Thyroid gland (tissue), 4 donors: ENCODE measurements around the gene TBC1D4. TPM values are rescaled to one million over a fixed set of nuclear protein-coding genes. Genes with fewer than 3 reads are reported as not detected.

Source experiments
- DNase-seq, 2 donors: peaks; one replicate each; pipeline ENCODE4 v3.0.0-alpha.2; 2019
- H3K27ac ChIP-seq, 3 donors: fragments of 200-600 bp; sonication (generic); 1 replicate in 2 of 3; 2 replicates in 1 of 3; pipeline ENCODE4 v1.5.1; 2016 to 2019; ENCODE audit warnings: mild to moderate bottlenecking in 1 of 3, moderate library complexity in 1 of 3
- H3K27me3 ChIP-seq: fragments of 200-600 bp; sonication (generic); one replicate; pipeline ENCODE4 v1.5.1; 2019
- H3K36me3 ChIP-seq, 2 donors: fragments of 200-600 bp; sonication (generic); one replicate each; pipeline ENCODE4 v1.5.1; 2016 to 2019
- H3K4me1 ChIP-seq, 2 donors: fragments of 200-600 bp; sonication (generic); one replicate each; pipeline ENCODE4 v1.5.1; 2017 to 2019
- H3K4me3 ChIP-seq, 3 donors: fragments of 200-600 bp; sonication (generic); replicated peaks in 1 of 3; 1 replicate in 2 of 3; 2 replicates in 1 of 3; pipeline ENCODE4 v1.5.1; 2016; ENCODE audit warnings: mild to moderate bottlenecking in 1 of 3
- H3K9me3 ChIP-seq: fragments of 200-600 bp; sonication (generic); one replicate; pipeline ENCODE4 v1.5.1; 2017
- CTCF ChIP-seq, 6 experiments: fragments of 200-600 bp in 3 of 6; fragments of 450-650 bp in 3 of 6; sonication (generic) in 3 of 6; IDR thresholded peaks; one replicate each; pipeline ENCODE4 v1.5.1; 2016 to 2019; ENCODE audit warnings: antibody characterized with exemption in 6 of 6, mild to moderate bottlenecking in 2 of 6, inconsistent platforms in 1 of 6, moderate library complexity in 1 of 6
- POLR2A ChIP-seq, 2 donors: fragments of 450-650 bp; IDR thresholded peaks; one replicate each; pipeline ENCODE4 v1.6.1; 2017; ENCODE audit warnings: antibody characterized with exemption in 2 of 2, mild to moderate bottlenecking in 2 of 2, moderate library complexity in 1 of 2
- WGBS, 2 donors: methylation state at CpG; one replicate each; pipeline ENCODE4 v1.1.5; 2017; 5-methylcytosine and 5-hydroxymethylcytosine counted together
- intact Hi-C: fragments of 100-400 bp; cut with DNase I; formaldehyde crosslinking; loops from one replicate; pipeline ENCODE4 v1.15.1; 2023
- total RNA-seq, 4 donors: library from RNA; depleted of rRNA; stranded (reverse); fragments of >200 nt; gene quantifications; one replicate each; pipeline ENCODE4 v1.2.3, GENCODE V29; 2016

The TBC1D4 gene
- total RNA-seq, 4 donors from 2014 or later = 42.5 to 72.6 (median 70.6) TPM

GRCh38 chr13:75264611-75265010 lies 217.4 kb downstream of the TBC1D4 start:
- TF ChIP-seq CTCF (IDR thresholded peaks at IDR 0.05) (no peak), POLR2A (IDR thresholded peaks at IDR 0.05) (no peak)
- Histone ChIP-seq H3K9me3 (no peaks in the 10 kb centered on the region), H3K36me3 (no peaks in the 10 kb centered on the region), H3K27me3 (no peaks in the 10 kb centered on the region), H3K4me1 (no peaks in the 10 kb centered on the region), H3K27ac (no peak overlapping the region), H3K4me3 (no peak overlapping the region)
- intact Hi-C loops = no loop called here
- DNase-seq = no peak
- WGBS, 2 donors = 92 to 97% methylated on average over 2 of the region's 2 CpGs

- Histone ChIP-seq H3K4me1 (no peaks in the 10 kb centered on the region), H3K27me3 (no peaks in the 10 kb centered on the region), H3K36me3 (no peaks in the 10 kb centered on the region), H3K9me3 (no peaks in the 10 kb centered on the region), H3K27ac (no peak overlapping the region), H3K4me3 (no peak overlapping the region)
- intact Hi-C loops = no loop called here
- TF ChIP-seq POLR2A (IDR thresholded peaks at IDR 0.05) (no peak), CTCF (IDR thresholded peaks at IDR 0.05) (no peak)
- 72 to 75% methylated on average over 1 of the region's 1 CpG for WGBS, 2 donors
- DNase-seq = no peak
Measured at GRCh38 chr13:75263741-75264407, 218.1 kb downstream of the TBC1D4 start.

GRCh38 chr13:75258159-75258782 lies 223.7 kb downstream of the TBC1D4 start:
- H3K36me3 ChIP-seq = no peaks in the 10 kb centered on the region
- intact Hi-C loops = no loop called here
- WGBS, 2 donors = 71 to 72% methylated on average over 3 of the region's 3 CpGs
- H3K4me3 ChIP-seq = no peak overlapping the region
- TF ChIP-seq CTCF (IDR thresholded peaks at IDR 0.05) = peak in 5 of 6 experiments; percentile 41 to 75 (median 70)
- TF ChIP-seq POLR2A (IDR thresholded peaks at IDR 0.05) = no peak
- H3K9me3 ChIP-seq = no peaks in the 10 kb centered on the region
- no peak overlapping the region for H3K27ac ChIP-seq
- no peaks in the 10 kb centered on the region for H3K27me3 ChIP-seq
- no peaks in the 10 kb centered on the region for H3K4me1 ChIP-seq
- DNase-seq = no peak

- H3K4me3 ChIP-seq = no peak overlapping the region
- no peak for TF ChIP-seq POLR2A (IDR thresholded peaks at IDR 0.05)
- no peak for TF ChIP-seq CTCF (IDR thresholded peaks at IDR 0.05)
- H3K4me1 ChIP-seq = no peaks in the 10 kb centered on the region
- WGBS, 2 donors = 90 to 93% methylated on average over 3 of the region's 3 CpGs
- no peaks in the 10 kb centered on the region for H3K9me3 ChIP-seq
- H3K27ac ChIP-seq = no peak overlapping the region
- no peaks in the 10 kb centered on the region for H3K36me3 ChIP-seq
- intact Hi-C loops = no loop called here
- H3K27me3 ChIP-seq = no peaks in the 10 kb centered on the region
- no peak for DNase-seq
Measured at GRCh38 chr13:75256922-75257321, 225.0 kb downstream of the TBC1D4 start.

GRCh38 chr13:75255653-75256052 lies 226.3 kb downstream of the TBC1D4 start:
- no peaks in the 10 kb centered on the region for H3K9me3 ChIP-seq
- H3K27ac ChIP-seq = no peak overlapping the region
- H3K27me3 ChIP-seq = no peaks in the 10 kb centered on the region
- H3K36me3 ChIP-seq = no peaks in the 10 kb centered on the region
- H3K4me1 ChIP-seq = no peaks in the 10 kb centered on the region
- no peak for DNase-seq
- WGBS, 2 donors = 53 to 67% methylated on average over 1 of the region's 1 CpG
- no peak for TF ChIP-seq POLR2A (IDR thresholded peaks at IDR 0.05)
- no peak for TF ChIP-seq CTCF (IDR thresholded peaks at IDR 0.05)
- intact Hi-C loops = no loop called here
- H3K4me3 ChIP-seq = no peak overlapping the region
